Transverse colon (tissue), 4 donors: ENCODE results near the gene PMEPA1. TPM values are rescaled to one million over a fixed set of nuclear protein-coding genes. Genes with fewer than 3 reads are reported as not detected.

Experiments used
- DNase-seq: peaks from one replicate; pipeline ENCODE4 v3.0.0-alpha.2; 2019
- H3K27ac ChIP-seq, 4 donors: fragments of 200-600 bp; sonication (generic); 2 replicates each; pipeline ENCODE4 v1.5.1; 2016 to 2018; ENCODE audit warnings: inconsistent platforms in 4 of 4
- H3K27me3 ChIP-seq: fragments of 200-600 bp; sonication (generic); 2 replicates; pipeline ENCODE4 v1.5.1; 2017; ENCODE audit warnings: inconsistent platforms
- H3K36me3 ChIP-seq, 4 donors: fragments of 200-600 bp; sonication (generic); 2 replicates each; pipeline ENCODE4 v1.5.1; 2017 to 2019; ENCODE audit warnings: inconsistent platforms in 4 of 4
- H3K4me1 ChIP-seq, 4 donors: fragments of 200-600 bp; sonication (generic); 2 replicates each; pipeline ENCODE4 v1.5.1; 2017 to 2020; ENCODE audit warnings: inconsistent platforms in 4 of 4
- H3K4me3 ChIP-seq, 4 donors: fragments of 200-600 bp; sonication (generic); 1 replicate in 1 of 4; 2 replicates in 3 of 4; pipeline versions ENCODE4 v1.5.1 to v1.6.1; 2017 to 2019; ENCODE audit warnings: inconsistent platforms in 4 of 4
- H3K9me3 ChIP-seq, 2 donors: fragments of 200-600 bp; sonication (generic); 2 replicates each; pipeline ENCODE4 v1.5.1; 2017 to 2019; ENCODE audit warnings: inconsistent platforms in 2 of 2
- CTCF ChIP-seq, 5 experiments: fragments of 200-600 bp in 3 of 5; fragments of 450-650 bp in 2 of 5; sonication (generic) in 3 of 5; IDR thresholded peaks; 1 replicate in 2 of 5; 2 replicates in 3 of 5; pipeline ENCODE4 v1.5.1; 2016 to 2017; ENCODE audit warnings: antibody characterized with exemption in 5 of 5, inconsistent platforms in 3 of 5, mild to moderate bottlenecking in 2 of 5, moderate library complexity in 1 of 5
- EP300 ChIP-seq: sonication (generic); formaldehyde crosslinking; IDR thresholded peaks from one replicate; pipeline ENCODE4 v1.6.1; 2017; ENCODE audit warnings: antibody characterized with exemption, low read depth
- POLR2A ChIP-seq: fragments of 450-650 bp; IDR thresholded peaks from one replicate; pipeline ENCODE4 v1.6.1; 2016; ENCODE audit warnings: antibody characterized with exemption, mild to moderate bottlenecking, moderate library complexity
- POLR2AphosphoS5 ChIP-seq, 3 donors: sonication (generic); formaldehyde crosslinking; IDR thresholded peaks; one replicate each; pipeline ENCODE4 v1.6.1; 2016; ENCODE audit warnings: antibody characterized with exemption in 3 of 3
- WGBS, 2 donors: methylation state at CpG; one replicate each; pipeline ENCODE4 v1.1.5; 2018; ENCODE audit warnings: low coverage in 1 of 2; 5-methylcytosine and 5-hydroxymethylcytosine counted together
- in situ Hi-C, 4 donors: fragments of 200-750 bp; cut with MboI; loops; one replicate each; pipeline versions ENCODE4 v1.15.0 to v1.15.1; 2017; ENCODE audit warnings: low sequenced_read_pairs in 3 of 4, low pct_ligation_motif_present in 1 of 4, low pct_unique_long_range_greater_than_20kb in 1 of 4
- intact Hi-C: fragments of 100-400 bp; cut with DNase I; formaldehyde crosslinking; loops from one replicate; pipeline ENCODE4 v1.15.1; 2023; ENCODE audit warnings: low total_unique reads
- total RNA-seq, 4 donors: library from RNA; depleted of rRNA; stranded (reverse); fragments of >200 nt; gene quantifications; one replicate each; pipeline ENCODE4 v1.1.0, GENCODE V29; 2016

Gene PMEPA1
- total RNA-seq, 4 donors from 2014 or later: 6.4 to 10.8 (median 8.4) TPM

GRCh38 chr20:57728762-57729161, 18.9 kb upstream of the PMEPA1 start:
- in situ Hi-C loops (no loop called here), intact Hi-C loops (no loop called here)
- 84 to 94% methylated on average over 3 to 4 of the region's 4 CpGs for WGBS, 2 donors
- H3K27me3 ChIP-seq: no peaks in the 10 kb centered on the region
- TF ChIP-seq POLR2A (no peak), EP300 (no peak), CTCF (IDR thresholded peaks at IDR 0.05) (no peak)
- no peaks in the 10 kb centered on the region for H3K9me3 ChIP-seq
- no peaks in the 10 kb centered on the region for H3K36me3 ChIP-seq
- H3K4me3 ChIP-seq: no peak overlapping the region
- no peaks in the 10 kb centered on the region for H3K4me1 ChIP-seq
- no peak overlapping the region for H3K27ac ChIP-seq
- no peak for DNase-seq

GRCh38 chr20:57727863-57728262, 18.0 kb upstream of the PMEPA1 start:
- in situ Hi-C loops: no loop called here
- intact Hi-C loops: no loop called here
- no peak for DNase-seq
- WGBS, 2 donors: 56 to 83% methylated on average over 1 to 3 of the region's 3 CpGs
- Histone ChIP-seq H3K9me3 (no peaks in the 10 kb centered on the region), H3K4me3 (no peak overlapping the region), H3K36me3 (no peaks in the 10 kb centered on the region), H3K27me3 (no peaks in the 10 kb centered on the region), H3K27ac (no peak overlapping the region), H3K4me1 (no peaks in the 10 kb centered on the region)
- TF ChIP-seq POLR2A: no peak
- TF ChIP-seq CTCF (IDR thresholded peaks at IDR 0.05): no peak
- no peak for TF ChIP-seq EP300
- TF ChIP-seq POLR2AphosphoS5 (IDR thresholded peaks at IDR 0.05): no peak

- in situ Hi-C loops: no loop called here
Measured at GRCh38 chr20:57725636-57726035, 15.8 kb upstream of the PMEPA1 start.

GRCh38 chr20:57724610-57725405, 15.0 kb upstream of the PMEPA1 start:
- H3K4me1 ChIP-seq: no peaks in the 10 kb centered on the region
- no peak for DNase-seq
- H3K9me3 ChIP-seq: no peaks in the 10 kb centered on the region
- no peaks in the 10 kb centered on the region for H3K36me3 ChIP-seq
- TF ChIP-seq POLR2AphosphoS5 (IDR thresholded peaks at IDR 0.05) (no peak), CTCF (IDR thresholded peaks at IDR 0.05) (no peak), POLR2A (no peak)
- no peak overlapping the region for H3K27ac ChIP-seq
- intact Hi-C loops (no loop called here), in situ Hi-C loops (no loop called here)
- no peaks in the 10 kb centered on the region for H3K27me3 ChIP-seq
- 88 to 89% methylated on average over 6 to 13 of the region's 16 CpGs for WGBS, 2 donors
- no peak overlapping the region for H3K4me3 ChIP-seq

More at GRCh38 chr20:57725636-57726035, 15.8 kb upstream of the PMEPA1 start:
- Histone ChIP-seq H3K27ac (no peak overlapping the region), H3K4me1 (no peaks in the 10 kb centered on the region), H3K27me3 (no peaks in the 10 kb centered on the region), H3K9me3 (no peaks in the 10 kb centered on the region), H3K36me3 (no peaks in the 10 kb centered on the region), H3K4me3 (no peak overlapping the region)
- 90% methylated on average over 8 of the region's 9 CpGs; no CpG with 5 or more reads in 1 of the 2 donors for WGBS, 2 donors
- no peak for DNase-seq
- TF ChIP-seq POLR2AphosphoS5 (IDR thresholded peaks at IDR 0.05) (no peak), POLR2A (no peak), CTCF (IDR thresholded peaks at IDR 0.05) (no peak), EP300 (no peak)
- intact Hi-C loops: no loop called here
